Activated CD8-positive, alpha-beta memory T cell treated with anti-CD3 and anti-CD28 coated beads, Interleukin-2, amount 50 U/mL, for 48 hours (primary cell): ENCODE measurements around the gene FCHSD2.
"Not testable (repeated sequence)": the region's sequence is repeated elsewhere in the genome, so short reads cannot be mapped to it uniquely, and the experiment has no call there.

Experiments
- DNase-seq: peaks from one replicate; pipeline ENCODE4 v3.0.0-alpha.2; 2020

Gene FCHSD2

DNA sequence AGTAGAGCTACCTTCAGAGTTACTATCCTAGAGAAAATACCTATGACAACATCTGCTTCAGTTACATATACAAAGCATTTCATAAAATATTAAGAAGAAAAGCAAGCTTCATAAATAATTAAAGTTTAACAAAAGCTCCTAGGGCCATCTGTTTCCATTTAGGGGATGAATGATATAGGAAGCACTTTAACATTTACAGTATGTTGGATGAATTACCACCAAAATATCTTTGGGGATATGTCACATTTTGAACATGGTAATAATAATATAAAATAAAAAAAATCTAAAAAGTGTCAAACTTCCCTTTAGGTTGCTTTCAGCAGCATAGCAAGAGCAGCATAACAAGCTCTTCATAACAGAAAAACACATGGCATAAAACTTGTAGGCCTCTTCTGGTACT, 223.3 kb downstream of the FCHSD2 start:
- DNase-seq = no peak

GRCh38 chr11:72912253-72912652, 229.9 kb downstream of the FCHSD2 start:
- DNase-seq = no peak

- not testable (repeated sequence) for DNase-seq
Observed at GRCh38 chr11:72909558-72910388, 232.3 kb downstream of the FCHSD2 start.

DNA sequence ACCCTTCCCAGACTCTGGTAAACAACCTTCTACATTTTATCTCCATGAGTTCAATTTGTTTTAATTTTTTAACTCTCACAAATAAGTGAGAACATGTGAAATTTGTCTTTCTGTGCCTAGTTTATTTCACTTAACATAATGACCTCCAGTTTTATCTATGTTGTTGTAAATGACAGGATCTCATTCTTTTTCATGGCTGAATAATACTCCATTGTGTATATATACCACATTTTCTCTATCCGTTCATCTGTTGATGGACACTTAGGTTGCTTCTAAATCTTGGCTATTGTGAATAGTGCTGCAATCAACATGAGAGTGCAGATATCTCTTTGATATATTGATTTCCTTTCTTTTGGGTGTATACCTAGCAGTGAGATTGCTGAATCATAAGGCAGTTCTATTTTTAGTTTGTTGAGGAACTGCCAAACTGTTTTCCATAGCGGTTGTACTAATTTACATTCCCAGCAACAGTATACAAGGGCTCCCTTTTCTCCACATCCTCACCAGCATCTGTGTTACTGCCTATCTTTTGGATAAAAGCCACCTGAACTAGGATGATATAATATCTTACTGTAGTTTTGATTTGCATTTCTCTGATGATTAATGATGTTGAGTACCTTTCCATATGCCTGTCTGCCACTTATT, 234.0 kb downstream of the FCHSD2 start:
- no peak for DNase-seq

DNA sequence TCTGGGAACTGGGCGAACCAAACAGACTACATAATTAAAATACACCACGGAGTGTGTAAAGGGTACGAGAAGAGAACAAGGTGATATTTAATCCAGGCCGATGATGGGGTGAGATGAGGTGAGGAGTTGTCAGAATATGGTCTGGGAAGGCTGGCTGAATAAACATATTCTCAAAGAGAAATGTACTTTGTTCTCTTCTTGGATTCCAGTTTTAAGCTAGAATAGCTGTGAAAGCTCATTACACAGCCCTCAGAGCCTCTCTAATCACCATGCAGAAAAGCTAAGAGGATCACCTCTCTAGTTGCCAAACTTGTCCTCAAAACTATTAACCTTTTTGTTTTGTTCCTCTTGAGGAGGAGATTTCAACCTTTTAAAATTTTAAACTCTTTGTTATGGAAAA, 238.1 kb downstream of the FCHSD2 start:
- no peak for DNase-seq

- no peak for DNase-seq
Observed at GRCh38 chr11:72901374-72901773, 240.7 kb downstream of the FCHSD2 start.

DNA sequence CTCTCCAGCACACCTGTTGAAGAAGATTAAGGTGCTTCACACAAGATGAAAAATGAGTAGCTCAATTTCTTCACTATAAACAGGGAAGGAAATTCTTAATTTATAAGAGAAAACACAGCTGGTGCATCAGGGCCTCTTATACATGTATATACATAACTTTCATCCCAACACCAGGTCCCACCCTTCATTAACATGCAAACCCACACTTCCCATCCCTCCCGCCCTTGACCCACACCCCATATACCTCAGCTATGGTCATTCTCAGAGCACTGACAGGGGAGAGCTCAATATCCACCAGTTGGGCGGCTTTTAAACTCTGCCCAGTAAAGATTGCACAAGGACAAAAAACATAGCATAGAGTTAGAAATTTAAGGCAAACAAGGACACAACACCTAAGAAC, 242.1 kb downstream of the FCHSD2 start:
- DNase-seq = no peak

GRCh38 chr11:72899238-72899637, 242.9 kb downstream of the FCHSD2 start:
- no peak for DNase-seq

DNA sequence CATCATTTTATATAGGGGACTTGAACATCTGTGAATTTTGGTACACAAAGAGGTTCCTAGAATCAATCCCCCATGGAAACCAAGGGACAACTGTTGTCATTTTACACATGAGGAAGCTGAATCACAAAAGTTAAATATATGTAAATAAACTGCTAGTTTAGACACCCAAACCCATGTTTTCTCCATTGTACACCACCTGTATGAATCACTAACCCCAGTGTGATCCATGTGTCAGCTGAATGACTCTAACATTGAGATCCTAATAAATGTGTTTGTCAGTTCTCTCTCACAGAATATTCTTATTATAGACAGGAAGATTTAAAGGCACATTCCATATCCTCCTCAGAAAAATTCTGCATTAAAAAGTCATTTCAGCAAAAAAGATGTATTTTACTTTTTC, 244.6 kb downstream of the FCHSD2 start:
- DNase-seq = no peak

DNA sequence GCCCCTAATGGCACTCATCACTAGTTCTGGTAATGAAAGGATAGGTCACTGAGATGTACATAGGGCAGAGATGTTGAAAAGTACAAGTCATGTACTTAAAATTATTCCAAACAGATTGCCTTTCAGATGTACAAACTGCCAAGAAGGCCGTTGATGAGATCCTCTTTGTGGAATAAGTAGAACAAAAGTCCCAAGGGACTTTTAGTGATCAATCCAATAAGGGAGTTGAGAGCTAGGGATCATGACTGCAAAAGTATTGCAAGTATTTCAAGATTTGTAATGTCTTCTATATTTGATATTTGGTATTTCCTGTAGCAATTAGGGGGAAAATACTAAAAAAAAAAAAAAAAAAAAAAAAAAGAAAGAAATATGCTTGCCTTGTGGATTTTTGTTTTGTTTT, 245.7 kb downstream of the FCHSD2 start:
- DNase-seq = no peak

DNA sequence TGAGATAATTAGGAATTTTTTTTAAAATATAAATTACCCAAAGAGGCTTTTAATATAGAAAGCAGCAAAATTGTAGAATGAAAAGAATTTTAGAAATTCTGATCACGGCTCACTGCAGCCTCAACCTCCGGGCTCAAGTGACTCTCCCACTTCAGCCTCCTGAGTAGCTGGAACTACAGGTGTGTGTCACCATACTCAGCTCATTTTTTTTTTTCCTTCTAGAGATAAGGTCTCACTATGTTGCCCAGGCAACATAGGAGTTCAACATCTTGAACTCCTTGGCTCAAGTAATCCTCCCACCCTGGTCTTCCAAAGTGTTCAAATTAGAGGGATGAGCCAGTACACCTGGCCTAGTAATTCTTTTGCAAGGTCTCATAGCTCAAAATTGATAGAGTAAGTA, 251.2 kb downstream of the FCHSD2 start:
- no peak for DNase-seq

DNA sequence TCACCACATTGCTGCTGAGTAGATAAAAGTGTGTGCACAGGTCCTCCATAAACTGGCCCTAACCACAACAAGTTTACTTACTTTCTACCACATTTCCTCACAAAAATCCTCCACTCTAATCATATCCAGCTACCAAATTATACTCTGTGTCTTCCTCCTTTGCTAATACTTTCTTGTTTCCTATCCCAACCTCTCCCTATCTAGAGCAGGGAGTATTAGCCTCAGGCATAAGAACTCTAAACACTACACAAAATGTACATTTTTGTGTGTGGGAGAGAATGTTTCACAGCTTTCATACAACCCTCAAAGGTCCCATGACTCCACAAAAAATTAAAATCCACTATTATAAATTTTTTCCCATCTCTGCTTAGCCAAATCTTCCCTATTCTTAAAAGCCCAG, 255.5 kb downstream of the FCHSD2 start:
- DNase-seq = no peak

DNA sequence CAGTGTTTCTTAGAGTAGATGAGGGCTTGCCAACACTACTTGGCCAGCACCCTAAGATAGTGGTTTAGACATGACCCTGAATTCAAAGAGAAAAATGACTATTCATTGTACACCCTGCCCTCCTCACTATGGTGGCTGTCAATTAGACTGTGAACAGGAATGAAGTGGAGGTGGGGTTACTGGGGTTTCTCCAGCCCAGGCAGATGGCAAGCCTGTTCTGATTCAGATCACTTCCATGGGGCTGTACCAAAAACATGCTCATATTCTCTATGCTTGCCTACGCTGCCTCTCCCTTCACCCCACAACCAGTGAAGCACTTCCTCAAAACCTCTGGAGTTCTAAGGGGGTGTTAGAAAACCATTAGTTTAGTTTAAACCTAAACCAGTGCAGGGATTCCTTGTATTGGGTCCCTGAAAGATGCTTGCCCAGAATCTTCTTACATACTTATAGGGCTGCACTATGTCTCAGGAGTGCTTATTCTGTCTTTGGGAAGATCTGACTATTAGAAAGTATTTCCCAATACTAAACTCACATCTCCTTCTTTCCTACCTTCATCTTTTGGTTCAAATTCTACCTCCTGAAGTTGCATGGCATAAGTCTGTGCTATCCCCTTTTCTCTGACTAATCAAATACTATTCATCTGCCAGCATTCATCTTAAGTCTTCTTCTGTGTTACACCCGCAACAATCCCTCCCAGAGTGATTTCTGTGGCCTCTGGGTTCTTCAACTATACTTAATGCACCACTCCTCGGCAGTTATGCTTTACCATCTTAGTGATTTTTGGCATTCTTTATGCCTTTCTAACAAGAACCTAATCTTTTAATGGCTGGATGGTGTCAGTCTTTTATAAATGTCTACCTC, 256.1 kb downstream of the FCHSD2 start:
- no peak for DNase-seq

DNA sequence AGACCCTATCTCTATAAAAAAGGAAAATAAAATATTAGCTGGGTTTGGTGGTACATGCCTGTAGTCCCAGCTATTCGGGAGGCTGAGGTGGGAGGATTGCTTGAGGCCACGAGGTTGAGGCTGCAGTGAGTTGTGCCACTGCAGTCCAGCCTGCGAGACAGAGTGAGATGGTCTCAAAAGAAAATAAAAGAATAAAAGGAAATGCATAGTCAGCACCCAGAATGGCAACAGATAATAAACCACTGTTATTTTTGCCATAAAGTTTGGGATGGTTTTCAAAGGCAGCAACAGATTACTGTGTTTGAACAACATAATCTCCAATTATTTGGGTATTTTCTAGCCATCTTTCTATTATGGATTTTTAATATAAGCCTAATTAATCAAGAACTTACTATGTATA, 266.0 kb downstream of the FCHSD2 start:
- DNase-seq = no peak

DNA sequence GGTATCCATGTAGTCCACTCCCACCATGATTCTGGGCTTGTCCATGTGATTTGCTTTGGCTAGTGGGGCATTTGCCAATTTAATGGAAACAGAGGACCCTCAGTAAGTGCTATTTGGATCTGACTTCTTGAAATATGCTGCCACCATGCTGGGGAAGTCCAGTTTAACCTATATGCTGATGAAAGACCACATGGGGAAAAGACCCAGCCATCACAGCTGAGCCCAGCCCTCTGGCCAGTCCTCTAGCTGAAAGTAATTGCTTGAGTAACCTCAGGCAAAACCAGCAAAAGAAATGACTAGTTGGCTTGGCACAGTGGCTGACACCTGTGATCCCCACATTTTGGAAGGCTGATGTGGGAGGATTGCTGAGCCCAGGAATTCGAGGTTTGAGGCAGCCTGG, 266.4 kb downstream of the FCHSD2 start:
- no peak for DNase-seq

DNA sequence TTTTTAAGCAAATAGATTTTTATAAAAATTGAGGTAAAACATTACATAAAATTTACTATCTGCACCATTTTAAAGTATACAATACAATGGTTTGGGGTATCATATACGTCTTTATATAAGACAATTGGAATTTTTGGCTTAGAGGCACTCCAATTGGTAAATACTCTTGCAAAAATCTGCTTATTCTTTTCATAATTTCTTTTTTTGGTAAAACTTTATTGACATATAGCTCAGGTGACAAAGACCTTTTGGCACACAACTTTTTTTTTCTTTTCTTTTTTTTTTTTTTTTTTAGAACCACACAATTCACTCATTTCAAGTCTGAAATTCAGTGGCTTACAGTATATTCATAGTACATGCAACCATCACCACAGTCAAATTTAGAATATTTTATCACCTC, 270.1 kb downstream of the FCHSD2 start:
- no peak for DNase-seq

- no peak for DNase-seq
Observed at GRCh38 chr11:72871119-72871518, 271.0 kb downstream of the FCHSD2 start.

DNA sequence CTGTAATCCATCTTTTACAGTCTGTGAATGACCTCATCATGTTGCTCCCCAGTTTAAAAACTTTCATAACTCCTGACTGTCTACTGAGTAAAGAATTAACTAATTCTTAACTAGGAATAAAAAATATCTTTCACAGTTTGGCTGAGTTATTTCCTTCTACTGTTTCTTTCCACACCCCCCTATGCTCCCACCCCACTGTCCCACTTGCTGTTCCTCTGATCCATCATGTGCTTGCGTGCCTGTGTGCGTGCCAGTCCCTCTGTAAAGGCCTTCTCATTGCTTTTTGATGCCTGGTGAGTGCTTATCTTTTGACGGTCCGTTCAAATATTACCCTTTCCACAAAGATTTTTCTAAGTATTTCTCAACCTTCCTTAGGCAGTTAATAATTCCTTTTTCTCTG, 272.3 kb downstream of the FCHSD2 start:
- no peak for DNase-seq

DNA sequence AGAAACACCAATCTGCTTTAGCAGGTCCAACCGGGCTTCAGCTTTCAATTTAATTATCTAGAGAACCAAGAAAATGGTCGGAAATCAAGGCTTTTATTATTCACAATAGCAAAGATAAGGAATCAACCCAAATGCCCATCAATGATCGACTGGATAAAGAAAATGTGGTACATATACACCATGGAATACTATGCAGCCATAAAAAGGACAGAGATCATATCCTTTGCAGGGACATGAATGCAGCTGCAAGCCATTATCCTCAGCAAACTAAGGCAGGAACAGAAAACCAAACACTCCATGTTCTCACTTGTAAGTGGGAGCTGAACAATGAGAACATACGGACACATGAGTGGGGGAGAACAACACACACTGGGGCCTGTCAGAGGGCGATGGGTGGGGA, 274.1 kb downstream of the FCHSD2 start:
- DNase-seq = no peak

GRCh38 chr11:72864702-72865655, 277.1 kb downstream of the FCHSD2 start:
- no peak for DNase-seq

- no peak for DNase-seq
Observed at GRCh38 chr11:72863916-72864315, 278.2 kb downstream of the FCHSD2 start.

GRCh38 chr11:72863091-72863490, 279.0 kb downstream of the FCHSD2 start:
- no peak for DNase-seq

GRCh38 chr11:72860592-72860991, 281.5 kb downstream of the FCHSD2 start:
- DNase-seq = no peak
